ENCODE data around the gene MTIF2.
"Not testable (repeated sequence)": the region's sequence is repeated elsewhere in the genome, so short reads cannot be mapped to it uniquely, and the experiment has no call there.

MTIF2 gene

DNA sequence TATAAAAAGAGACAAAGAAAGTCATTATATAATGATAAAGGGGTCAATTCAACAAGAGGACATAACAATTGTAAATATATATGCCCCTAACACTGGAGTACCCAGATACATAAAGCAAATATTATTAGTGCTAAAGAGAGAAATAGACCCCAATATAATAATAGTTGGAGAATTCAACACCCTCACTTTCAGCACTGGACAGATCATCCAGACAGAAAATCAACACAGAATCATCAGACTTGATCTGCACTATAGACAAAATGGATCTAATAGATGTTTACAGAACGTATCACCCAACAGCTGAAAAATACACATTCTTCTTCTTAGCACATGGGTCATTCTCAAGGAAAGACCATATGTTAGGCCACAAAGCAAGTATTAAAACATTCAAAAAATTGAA, 68.6 kb downstream of the MTIF2 start:
- ATAC-seq = no peak
- no peak for DNase-seq

DNA sequence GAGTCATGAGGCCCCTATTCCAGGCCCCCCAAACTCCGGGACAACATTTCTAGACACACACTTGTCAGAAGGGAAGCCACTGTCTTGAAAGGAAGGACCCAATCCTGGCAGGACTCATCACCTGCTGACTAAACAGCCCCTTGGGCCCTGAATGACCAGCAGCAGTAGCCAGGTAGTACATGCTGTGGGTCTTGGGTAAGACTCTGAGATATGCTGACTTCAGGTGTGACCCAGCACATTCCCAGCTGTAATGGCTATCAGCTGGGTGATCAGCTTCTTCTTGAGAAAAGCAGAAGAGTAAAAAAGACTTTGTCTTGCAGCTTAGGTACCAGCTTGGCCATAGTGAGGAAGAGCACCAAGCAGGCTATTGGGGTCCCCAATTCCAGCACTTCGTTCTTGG, 72.5 kb downstream of the MTIF2 start:
- no peak for ATAC-seq
- DNase-seq = no peak

DNA sequence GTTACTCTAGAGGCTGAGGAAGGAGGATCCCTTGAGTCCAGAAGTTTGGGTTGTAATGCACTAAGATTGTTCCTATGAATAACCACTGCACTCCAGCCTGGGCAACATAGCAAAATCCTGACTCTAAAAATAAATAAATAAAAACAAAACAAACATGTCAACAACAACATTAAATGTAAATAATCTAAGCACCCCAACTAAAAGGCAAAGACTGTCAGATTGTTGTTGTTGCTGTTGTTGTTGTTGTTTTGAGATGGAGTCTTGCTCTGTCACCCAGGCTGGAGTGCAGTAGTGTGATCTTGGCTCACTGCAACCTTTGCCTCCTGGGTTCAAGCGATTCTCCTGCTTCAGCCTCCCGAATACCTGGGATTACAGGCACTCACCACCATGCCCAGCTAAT, 77.1 kb downstream of the MTIF2 start:
- DNase-seq, ATAC-seq: not testable (repeated sequence)

DNA sequence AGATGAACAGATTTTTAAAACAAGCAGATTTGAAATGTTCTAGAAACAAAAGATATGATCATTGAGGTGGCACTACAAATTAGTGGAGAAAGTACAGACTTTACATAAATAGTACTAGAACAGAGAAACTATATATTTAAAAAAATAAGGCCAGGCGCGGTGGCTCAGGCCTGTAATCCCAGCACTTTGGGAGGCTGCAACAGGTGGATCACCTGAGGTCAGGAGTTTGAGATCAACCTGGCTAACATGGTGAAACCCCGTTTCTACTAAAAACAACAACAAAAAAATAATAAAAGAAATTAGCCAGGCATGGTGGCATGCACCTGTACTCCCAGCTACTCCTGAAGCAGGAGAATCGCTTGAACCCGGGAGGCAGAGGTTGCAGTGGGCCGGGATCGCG, 82.2 kb downstream of the MTIF2 start:
- not testable (repeated sequence) for ATAC-seq, DNase-seq
